ENCODE data around the gene NAIF1.
"Not testable (repeated sequence)": the region's sequence is repeated elsewhere in the genome, so short reads cannot be mapped to it uniquely, and the experiment has no call there.

Gene NAIF1

DNA sequence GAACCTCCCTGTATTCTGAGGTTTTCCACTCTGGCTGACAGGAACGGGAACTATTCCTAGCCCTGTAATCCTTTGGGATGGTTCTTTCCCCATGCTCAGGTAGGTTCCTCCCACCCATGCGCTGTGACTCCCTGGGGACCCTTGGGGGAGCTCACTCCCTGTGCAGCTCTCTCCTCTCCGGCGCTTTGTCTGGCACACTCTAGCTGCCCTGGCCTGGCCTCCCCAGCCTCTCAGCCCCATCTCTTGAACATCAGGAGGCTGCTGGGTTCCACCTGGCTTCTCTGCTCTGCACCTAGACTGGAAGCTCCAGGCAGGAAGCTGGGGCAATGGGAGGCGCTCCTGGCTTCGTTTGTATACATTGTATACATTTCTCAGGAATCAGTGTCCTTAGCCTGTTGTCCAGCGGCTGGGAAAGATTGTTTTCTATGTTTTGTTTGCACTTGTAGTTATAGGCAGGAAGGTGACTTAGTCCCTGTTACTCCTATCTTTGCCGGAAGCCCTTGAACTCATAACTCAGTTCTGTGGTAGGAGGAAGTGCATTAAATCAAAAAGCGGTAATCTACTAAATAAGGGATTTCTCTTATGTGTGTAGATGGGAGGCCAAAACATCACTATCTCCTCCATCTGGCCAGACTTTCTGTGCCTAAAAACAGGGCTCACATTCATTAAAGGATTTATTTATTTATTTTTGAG is 21.3 kb upstream of the NAIF1 start:
- DNase-seq (ENCODE audit: low read depth in 1 of 2, low spot score in 1 of 2) = no peak

DNA sequence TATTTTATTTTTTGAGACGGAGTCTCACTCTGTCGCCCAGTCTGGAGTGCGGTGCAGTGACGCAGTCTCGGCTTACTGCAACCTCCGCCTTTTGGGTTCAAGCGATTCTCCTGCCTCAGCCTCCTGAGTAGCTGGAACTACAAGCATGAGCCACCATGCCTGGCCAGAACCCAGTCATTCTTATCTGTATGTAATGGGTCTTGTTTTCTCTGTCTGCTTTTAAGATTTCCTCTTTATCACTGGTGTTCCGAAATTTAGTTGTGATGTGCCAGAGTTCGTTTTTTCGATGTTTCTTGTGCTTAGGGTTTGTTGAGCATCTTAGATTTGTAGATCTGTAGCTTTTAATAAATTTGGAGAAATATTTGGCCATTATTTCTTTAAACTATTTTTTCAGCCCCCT is 20.1 kb upstream of the NAIF1 start:
- no peak for DNase-seq (ENCODE audit: low read depth in 1 of 2, low spot score in 1 of 2)

DNA sequence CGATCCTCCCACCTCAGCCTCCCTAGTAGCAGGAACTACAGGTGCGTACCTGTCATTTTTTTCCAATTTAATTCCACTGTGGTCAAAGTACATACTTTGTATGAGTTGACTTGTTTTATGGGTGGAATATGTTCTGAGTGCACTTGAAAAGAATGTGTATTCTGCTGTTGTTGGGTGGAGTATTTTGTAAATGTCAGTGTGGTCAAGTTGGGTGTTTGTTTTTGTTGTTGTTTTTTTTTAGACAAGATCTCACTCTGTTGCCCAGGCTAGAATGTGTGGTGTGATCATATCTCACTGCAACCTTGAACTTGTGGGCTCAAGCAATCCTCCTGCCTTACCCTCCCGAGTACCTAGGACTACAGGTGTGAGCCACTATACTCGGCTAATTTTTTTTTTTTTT is 18.8 kb upstream of the NAIF1 start:
- DNase-seq (ENCODE audit: low read depth in 1 of 2, low spot score in 1 of 2) = no peak

DNA sequence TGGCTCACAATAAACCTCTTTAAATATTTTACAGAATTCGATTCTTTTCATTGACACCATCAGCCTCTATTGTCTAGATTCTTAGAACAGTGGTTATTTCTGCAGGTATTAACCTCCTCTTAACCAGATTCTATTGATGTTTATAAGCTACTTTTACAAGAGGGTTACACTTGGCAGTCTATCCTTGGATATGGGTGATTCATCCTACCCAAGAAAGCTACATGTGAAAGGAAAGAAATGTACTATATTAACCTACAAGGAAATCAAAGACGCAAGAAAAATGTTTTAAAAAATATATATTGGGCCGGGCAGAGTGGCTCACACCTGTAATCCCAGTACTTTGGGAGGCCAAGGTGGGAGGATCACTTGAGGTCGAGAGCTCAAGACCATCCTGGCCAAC is 17.6 kb upstream of the NAIF1 start:
- no peak for DNase-seq (ENCODE audit: low read depth in 1 of 2, low spot score in 1 of 2)

DNA sequence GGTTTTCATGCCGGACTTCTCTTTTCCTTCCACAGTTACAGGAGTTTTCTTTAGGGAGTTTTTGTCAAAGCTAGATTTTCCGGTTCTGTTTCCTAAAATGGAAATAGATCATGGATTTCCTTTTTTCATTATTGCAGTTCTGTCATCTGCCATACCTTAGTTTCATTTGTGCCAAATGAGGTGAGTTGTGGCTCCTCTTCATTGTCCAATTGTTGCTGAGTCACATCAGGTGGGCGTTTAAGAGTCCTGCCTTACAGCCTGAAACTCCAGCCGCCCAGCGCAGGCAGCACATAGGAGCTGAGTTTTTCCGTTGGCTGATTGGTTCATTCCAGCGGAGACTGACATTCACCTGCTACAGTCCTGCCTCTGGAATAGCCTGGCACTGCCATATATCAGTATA is 15.0 kb upstream of the NAIF1 start:
- no peak for DNase-seq (ENCODE audit: low read depth in 1 of 2, low spot score in 1 of 2)

DNA sequence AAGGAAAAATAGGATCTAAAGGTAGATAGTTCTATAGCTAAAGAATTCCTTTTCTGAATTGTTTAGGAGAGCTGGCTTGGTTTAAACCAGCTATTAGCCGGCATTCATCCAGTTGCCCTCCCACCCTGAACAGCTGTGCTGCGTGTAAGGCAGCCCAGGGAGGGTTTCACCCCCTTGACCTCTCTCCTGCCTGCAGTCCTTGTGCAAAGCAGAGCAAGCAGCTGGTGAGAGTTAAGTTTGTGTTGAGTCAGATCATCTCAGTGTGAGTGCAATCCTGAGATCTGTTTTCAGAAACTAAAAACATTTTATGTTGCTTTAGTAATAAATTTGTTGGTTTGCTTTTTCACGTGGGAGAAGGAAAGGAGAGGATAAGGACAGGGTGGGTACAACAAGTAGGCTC is 13.9 kb upstream of the NAIF1 start:
- no peak for DNase-seq (ENCODE audit: low read depth in 1 of 2, low spot score in 1 of 2)

DNA sequence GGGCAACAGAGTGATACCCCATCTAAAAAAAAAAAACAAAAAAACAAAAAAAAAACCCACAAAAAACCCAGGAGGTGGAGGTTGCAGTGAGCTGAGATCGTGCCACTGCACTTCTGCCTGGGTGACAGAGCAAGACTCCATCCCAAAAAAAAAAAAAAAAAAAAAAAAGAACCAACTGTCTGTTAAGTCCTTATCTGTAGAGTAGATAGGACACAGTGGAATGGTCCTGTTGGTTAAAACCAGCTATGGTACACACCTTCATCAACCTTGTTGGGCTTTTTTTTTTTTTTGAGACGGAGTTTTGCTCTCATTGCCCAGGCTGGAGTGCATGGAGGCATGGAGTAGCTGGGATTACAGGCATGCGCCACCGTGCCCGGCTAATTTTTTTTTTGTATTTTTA is 13.1 kb upstream of the NAIF1 start:
- no peak for DNase-seq (ENCODE audit: low read depth in 1 of 2, low spot score in 1 of 2)

DNA sequence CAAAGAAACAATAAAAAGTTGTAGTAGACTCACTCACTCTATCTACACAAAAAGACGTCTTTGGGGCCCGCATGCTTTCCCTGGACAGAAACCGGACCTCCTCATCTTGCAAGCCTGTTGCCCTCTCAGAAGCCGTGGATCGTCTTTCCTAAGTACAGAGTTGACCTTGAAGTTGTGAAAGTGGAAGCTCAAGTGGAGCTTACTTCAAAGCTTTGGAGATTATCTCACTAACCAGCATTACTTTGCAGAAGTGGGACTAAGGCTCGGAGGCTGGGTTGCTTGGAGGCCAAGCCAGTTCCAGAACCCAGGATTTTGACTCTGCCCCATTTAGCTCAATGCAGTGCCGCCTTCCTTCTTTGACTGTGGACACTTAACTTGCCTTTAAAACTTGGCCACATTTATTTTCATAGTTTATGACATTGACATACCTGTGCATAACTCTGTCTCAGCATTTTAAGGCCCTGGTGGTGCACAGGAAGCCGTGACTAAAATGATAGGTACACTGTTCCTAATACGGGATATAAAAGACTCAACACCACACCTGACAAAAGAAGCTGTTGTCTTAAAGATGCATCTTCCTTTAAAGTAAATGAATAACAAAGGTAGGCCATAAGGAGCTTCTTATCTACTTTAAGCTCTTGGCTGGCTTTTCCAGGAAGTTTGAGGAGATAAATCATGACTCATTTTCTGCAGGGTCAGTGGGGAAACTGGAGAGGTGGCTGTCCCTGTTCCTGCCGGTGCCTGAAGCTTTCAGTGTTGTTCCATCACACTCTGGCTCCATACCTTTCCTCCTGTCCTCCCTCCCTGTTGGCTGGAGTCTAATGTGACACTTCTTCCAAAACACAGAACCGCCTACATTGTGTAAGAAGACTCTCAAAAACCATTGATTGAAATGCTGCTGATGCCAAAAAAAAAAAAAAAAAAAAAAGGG is 11.6 kb upstream of the NAIF1 start:
- DNase-seq (ENCODE audit: low read depth in 1 of 2, low spot score in 1 of 2) = no peak

DNA sequence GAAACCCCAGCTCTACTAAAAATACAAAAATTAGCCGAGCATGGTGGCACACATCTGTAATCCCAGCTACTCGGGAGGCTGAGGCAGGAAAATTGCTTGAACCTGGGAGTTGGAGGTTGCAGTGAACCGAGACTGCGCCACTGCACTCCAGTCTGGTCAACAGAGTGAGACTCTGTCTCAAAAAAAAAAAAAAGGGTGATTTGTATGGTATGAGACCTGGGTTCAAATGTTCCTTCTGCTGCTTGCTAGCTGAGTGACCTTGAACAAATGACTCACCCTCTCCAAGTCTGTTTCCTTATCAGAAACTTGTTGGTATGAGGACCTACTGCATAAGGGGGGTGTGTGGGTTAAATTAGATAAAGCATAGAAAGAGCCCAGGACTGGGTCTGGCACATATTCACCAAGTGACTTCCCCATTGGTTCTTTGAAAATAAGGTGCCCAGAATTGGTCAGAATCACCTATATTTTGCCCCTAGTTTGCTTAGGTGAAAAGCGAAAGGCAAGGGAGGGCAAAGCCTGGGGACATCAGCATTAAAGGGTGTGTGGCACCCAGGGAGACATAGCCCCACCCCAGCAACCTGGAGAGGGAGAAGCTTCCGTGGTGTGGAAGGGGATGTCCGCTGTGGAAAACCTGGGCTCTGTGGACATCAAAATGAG is 10.9 kb upstream of the NAIF1 start:
- DNase-seq (ENCODE audit: low read depth in 1 of 2, low spot score in 1 of 2) = no peak

DNA sequence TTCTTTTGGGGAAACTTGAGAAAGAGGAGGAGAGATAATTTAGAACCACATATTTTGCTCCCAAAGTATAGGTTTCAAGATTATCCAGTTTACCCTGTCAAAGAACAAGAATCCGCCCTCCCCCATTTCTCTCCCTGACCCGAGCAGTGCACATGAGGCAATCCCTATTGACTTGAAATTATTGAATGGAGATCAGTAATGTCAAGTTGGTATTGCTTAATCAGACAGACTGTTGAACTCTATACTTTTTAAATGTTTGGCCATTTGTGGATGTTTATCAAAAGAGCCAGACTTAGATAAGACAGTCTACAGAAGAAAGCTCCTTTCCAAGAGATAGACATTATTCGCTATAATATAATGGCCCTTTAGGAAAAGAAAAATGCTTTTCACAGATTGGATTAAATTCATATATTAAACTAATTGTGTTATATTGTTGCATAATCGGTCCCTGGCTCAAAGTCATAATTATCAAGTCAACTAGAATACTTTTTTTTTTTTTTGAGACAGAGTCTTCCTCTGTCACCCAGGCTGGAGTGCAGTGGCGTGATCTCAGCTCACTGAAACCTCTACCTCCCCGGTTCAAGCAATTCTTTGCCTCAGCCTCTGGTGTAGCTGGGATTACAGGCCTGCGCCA is 6.2 kb upstream of the NAIF1 start:
- no peak for DNase-seq (ENCODE audit: low read depth in 1 of 2, low spot score in 1 of 2)

DNA sequence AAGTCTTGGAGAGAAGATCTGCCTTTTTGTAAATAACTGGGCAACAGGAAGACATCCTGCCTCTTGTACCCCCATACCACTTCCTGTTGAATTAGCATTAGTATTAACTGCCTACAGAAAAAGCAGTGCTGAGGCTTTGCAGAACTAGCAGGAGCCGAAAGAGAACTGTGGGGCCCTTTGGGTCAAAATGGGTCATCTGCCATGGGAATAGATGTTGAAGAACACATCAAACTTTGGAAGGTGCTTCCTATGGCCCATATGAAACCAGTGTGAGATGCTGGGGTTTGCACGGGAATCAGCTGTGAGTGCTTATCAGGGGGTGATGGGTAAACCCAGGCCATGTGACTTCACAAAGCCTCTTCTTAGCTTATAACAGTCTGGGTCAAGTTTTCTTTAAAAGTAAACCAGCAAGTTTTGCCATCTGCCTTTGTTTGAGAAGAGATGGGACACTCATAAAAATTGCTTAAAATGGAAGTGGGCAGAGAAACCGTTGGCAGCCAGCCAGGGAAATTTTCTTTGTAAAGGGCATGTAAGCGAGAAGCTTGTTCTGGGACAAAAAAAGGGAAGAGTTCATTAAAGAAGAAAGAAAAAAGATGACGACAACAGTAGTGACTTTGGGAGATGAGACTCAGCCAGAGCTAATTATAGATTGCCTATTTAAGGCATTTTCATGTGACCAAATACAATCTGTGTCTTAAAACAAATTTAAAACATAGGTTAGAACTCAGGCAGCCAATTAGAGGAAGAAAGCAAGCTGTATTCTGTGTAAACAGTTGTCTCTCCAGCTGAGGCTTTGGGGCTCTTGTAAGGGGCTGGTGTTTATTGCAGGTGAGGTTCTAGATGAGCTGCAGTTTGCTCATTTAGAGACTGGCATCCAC is 5.3 kb upstream of the NAIF1 start:
- peak in 1 of 2 donors; percentile 47 for DNase-seq (ENCODE audit: low read depth in 1 of 2, low spot score in 1 of 2)

DNA sequence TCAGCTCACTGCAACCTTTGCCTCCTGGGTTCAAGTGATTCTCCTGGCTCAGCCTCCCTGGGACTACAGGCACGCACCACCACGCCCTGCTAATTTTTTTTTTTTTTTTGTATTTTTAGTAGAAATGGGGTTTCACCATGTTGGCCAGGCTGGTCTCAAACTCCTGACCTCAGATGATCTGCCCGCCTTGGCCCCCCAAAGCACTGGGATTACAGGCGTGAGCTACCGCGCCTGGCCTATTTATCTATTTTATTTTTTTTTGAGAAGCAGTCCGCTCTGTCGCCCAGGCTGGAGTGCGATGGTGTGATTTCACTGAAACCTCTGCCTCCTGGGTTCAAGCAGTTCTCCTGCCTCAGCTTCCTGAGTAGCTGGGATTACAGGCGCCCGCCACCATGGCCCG is 4.4 kb upstream of the NAIF1 start:
- not testable (repeated sequence) for DNase-seq (ENCODE audit: low read depth in 1 of 2, low spot score in 1 of 2)

DNA sequence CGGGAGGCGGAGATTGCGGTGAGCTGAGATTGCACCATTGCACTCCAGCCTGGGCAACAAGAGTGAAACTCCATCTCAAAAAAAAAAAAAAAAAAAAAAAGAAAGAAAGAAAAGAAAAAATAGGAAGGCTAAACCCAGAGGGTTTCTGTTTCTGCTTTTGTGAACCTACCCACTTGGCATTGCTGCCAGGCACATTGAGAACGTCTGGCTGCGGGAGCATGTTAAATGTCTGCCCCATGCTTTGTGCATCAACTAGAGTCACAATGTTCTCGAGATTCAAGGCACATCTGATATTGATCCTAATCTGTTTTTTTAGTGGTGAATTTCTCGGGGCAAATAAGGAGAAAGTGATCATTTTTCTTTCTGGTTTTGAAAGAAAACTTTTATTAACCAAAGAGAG is 3.8 kb upstream of the NAIF1 start:
- no peak for DNase-seq (ENCODE audit: low read depth in 1 of 2, low spot score in 1 of 2)

DNA sequence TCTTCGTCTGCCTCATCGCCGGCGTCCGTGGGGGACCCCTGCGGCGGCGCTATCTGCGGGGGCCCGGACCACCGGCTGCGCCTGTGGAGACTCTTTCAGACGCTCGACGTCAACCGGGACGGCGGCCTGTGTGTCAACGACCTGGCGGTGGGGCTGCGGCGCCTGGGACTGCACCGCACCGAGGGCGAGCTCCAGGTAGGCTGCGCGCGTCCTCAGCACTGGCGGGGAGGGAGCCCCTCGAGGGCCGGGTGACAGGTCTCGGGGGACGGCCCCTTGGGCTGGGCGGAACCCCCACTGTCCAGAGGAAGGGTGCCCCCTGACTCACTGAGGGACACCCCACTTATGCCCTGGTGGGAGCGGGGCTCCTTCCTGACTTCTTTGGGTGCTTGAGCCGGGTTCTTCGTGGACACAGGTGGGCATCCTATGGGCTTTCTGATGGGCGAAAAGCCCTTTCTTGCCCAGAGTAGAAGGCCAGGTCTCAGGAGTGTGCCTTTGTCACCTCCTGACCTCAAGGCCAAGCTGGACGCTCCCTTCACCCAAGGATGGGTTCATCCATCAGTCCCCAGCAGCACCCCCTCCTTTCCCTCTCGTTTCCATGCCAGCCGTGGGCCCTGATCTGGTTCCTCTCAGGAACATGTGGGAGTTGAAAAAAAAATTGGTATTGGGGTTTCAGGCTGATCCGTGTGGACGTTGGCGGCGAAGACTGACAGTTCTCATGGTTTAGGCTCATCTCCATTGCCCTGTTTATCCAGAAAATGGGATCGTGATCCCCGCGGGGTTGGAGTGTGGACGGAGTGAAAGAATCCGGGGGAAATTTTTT is 1.5 kb upstream of the NAIF1 start:
- no peak for DNase-seq (ENCODE audit: low read depth in 1 of 2, low spot score in 1 of 2)

DNA sequence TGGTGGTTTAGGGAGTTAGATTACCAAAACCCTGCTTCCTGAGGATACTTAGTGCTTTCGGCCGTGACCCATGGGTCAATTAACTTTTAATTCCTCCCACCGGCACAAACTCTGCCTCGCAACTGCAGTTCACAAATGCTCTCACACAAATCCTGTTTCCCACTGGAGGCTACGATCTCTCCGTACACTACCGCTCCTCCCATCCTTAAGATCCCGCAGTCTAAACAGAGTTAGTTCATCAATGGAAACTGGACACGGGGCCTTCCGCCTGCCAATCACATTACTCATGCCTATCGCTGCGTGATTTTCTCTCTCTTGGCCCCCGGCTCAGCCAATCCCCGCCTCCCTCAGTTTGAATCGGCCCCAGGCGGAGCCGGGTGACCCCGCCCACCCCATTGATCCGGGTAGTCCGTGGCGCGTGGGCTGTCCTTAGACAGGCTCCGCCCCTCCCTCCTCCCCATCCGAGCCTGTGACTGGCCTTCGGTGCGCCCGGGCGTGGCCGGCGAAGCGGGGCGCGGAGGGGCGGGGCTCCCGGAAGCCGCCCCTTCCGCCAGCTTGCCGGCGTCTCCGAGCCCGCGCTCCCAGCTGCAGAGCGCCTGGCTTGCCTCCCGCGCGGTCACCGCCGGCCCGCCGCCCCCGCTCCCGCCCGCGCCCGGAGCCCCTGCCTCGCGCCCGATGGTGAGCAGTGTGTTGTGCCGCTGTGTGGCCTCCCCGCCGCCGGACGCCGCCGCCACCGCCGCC is 695 bp upstream of the NAIF1 start, which contains the start of gene SLC25A25:
Gene SLC25A25 (plus strand): TSS at position 588 of the 741 bp plus-strand sequence. CDS start 88 bp downstream, at position 676.
- DNase-seq (ENCODE audit: low read depth in 1 of 2, low spot score in 1 of 2) = peak; percentile 99 to 100

DNA sequence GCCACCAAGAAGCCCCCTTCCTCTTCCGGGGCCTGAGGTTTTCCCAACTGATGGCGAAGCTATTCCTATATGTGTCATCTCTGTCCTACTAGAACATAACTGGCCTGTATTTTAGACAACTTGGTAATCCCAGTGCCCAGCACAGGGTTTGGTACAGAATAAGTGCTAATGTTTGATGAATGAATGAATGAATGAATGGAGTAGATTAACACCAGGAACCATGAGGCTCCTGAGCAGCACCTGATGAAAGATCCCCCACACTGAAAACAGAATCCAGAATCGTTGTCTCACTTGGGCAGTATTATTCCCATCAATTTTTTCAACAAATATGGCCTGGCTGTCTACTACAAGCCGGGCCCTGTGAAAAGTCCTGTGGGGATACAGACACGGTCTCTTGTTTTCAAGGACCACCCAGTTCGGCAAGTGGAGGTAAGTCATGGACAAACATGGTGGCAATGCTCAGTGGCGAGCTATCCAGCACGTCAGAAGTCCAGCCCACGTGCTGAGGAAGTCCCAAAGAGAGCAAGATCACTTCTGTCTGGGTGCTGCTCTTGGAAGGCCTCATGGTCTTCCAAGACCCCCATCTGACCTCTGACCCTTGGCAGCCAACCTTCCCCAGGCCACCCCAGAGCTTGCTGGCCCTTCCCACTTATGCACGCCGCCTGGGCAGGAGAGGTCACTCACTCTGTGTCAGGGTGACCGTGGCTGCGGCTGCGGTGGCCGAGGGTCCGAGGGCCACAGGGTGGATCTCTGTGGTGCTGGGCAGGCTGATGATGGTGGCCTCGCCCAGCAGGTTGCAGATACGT is 1.0 kb downstream of the NAIF1 start:
- DNase-seq (ENCODE audit: low read depth in 1 of 2, low spot score in 1 of 2) = no peak

DNA sequence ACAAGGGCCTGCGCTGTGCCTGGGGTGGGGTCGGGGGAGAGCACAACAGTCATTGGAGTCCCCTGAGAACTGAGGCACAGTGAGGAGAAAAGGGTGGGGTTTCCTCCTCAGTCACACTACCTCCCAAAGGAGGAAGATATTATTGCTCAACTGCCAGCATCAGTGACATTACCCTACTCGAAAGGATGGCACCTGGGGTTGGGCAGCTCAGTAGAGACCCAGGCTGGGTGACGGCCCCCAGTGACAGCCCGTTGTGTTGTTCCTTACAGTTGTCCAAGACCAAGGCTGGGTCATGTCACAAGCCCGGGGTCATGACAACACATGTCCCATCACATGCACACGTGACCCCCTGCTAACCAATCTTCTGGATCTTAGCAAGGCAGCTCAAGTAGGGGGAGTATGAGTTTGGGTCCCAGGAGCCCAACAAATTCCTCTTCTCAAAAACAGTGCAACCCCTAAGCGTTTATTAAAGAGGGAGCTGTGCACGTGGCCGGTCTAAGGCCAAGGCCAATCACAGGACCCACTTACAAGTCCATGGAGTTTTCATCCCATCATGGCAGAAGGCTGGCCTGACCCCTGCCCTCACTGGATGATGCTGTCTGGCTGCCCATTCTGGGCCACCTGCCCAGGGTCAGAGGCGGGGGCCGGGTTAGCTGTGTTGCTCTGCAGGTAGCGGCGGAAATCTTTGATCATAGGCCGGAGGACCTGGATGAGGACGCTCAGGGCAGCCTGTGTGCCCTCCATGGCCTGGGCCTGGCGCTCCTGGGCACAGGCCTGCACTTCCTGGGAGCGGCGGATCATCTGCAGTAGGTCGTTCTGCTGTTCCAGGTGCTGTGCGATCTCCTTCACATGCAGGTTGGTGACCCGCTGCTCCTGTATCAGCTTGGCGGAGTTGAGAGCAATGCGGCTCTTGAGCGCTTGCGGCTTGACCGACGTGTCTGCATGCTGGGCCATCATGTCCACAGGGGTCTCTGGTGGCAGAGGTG is 4.0 kb downstream of the NAIF1 start:
- DNase-seq (ENCODE audit: low read depth in 1 of 2, low spot score in 1 of 2) = no peak

Data from activated CD4-positive, alpha-beta T cell treated with anti-CD3 and anti-CD28 coated beads, Interleukin-2, amount 50 U/mL, for 24 hours (primary cell).